Aorta (tissue), 5 donors: ENCODE measurements around the gene MARS1. TPM values are rescaled to one million over a fixed set of nuclear protein-coding genes. Genes with fewer than 3 reads are reported as not detected.
A peak's percentile ranks its signal among the peaks of the same experiment; 100 is the strongest.

Experiments
- ATAC-seq: fragments of 200-7000 bp; cut with Tn5 transposase; one replicate; pipeline ENCODE4 v1.9.1; 2022; ENCODE audit warnings: moderate library complexity; ENCODE audit not compliant: low FRiP score
- DNase-seq, 2 donors: peaks; one replicate each; pipeline ENCODE4 v3.0.0-alpha.2; 2020
- H3K27ac ChIP-seq, 2 donors: one replicate each; pipeline ENCODE4 v1.5.1; 2013; ENCODE audit warnings: low read length in 2 of 2, mild to moderate bottlenecking in 2 of 2, moderate library complexity in 2 of 2, control low read depth in 1 of 2, inconsistent platforms in 1 of 2, low read depth in 1 of 2
- H3K27me3 ChIP-seq, 2 donors: one replicate each; pipeline ENCODE4 v1.6.1; 2013; ENCODE audit warnings: control low read depth in 1 of 2, low read length in 1 of 2, mild to moderate bottlenecking in 1 of 2, moderate library complexity in 1 of 2; ENCODE audit not compliant: insufficient read depth in 2 of 2, control insufficient read depth in 1 of 2
- H3K36me3 ChIP-seq, 2 donors: one replicate each; pipeline ENCODE4 v1.6.1; 2013; ENCODE audit warnings: control low read depth in 1 of 2, low read length in 1 of 2, mild to moderate bottlenecking in 1 of 2; ENCODE audit not compliant: insufficient read depth in 2 of 2, control insufficient read depth in 1 of 2
- H3K4me1 ChIP-seq, 2 donors: one replicate each; pipeline ENCODE4 v1.6.1; 2013; ENCODE audit warnings: low read length in 2 of 2, control low read depth in 1 of 2, mild to moderate bottlenecking in 1 of 2, moderate library complexity in 1 of 2; ENCODE audit not compliant: insufficient read depth in 2 of 2, control insufficient read depth in 1 of 2
- H3K4me3 ChIP-seq, 2 donors: one replicate each; pipeline ENCODE4 v1.5.1; 2013; ENCODE audit warnings: low read length in 2 of 2, control low read depth in 1 of 2, mild to moderate bottlenecking in 1 of 2
- H3K9me3 ChIP-seq: one replicate; pipeline ENCODE4 v1.6.1; 2013; ENCODE audit warnings: mild to moderate bottlenecking, low read length; ENCODE audit not compliant: control insufficient read depth
- WGBS, 2 donors: extraction: QIAGEN DNeasy Blood & Tissue Kit; methylation state at CpG; one replicate each; pipeline ENCODE4 v1.1.7; 2013; 5-methylcytosine and 5-hydroxymethylcytosine counted together
- intact Hi-C, 2 donors: fragments of 100-400 bp; cut with DNase I; formaldehyde crosslinking; loops; one replicate each; pipeline versions ENCODE4 v1.14.2 to v1.15.0; 2022
- polyA plus RNA-seq, 2 donors: library from polyadenylated mRNA; stranded (reverse); fragments of 200-250 nt; gene quantifications; one replicate each; pipeline ENCODE4 v1.2.3, GENCODE V29; 2013
- total RNA-seq, 2 donors: library from RNA; stranded (reverse); fragmentation: NEBNext Ultra II Directional; extraction: Animal tissue kit (Norgen Biotek cat#: 25700); gene quantifications; one replicate each; pipeline ENCODE4 v1.2.1, GENCODE V29; 2021
- donor health status: healthy with polysubstance abuse.
- donor health status: Bipolar disorder and iron deficiency.
- donor health status: DM: no; HTN: no; CAD: no.
- donor health status: DM: no; HTN: no; CAD: no.
- donor health status: DM: yes; HTN: yes; CAD: no.

MARS1 gene
- total and polyA plus RNA-seq, 4 donors, result 34.9 to 136 (median 107) TPM

DNA sequence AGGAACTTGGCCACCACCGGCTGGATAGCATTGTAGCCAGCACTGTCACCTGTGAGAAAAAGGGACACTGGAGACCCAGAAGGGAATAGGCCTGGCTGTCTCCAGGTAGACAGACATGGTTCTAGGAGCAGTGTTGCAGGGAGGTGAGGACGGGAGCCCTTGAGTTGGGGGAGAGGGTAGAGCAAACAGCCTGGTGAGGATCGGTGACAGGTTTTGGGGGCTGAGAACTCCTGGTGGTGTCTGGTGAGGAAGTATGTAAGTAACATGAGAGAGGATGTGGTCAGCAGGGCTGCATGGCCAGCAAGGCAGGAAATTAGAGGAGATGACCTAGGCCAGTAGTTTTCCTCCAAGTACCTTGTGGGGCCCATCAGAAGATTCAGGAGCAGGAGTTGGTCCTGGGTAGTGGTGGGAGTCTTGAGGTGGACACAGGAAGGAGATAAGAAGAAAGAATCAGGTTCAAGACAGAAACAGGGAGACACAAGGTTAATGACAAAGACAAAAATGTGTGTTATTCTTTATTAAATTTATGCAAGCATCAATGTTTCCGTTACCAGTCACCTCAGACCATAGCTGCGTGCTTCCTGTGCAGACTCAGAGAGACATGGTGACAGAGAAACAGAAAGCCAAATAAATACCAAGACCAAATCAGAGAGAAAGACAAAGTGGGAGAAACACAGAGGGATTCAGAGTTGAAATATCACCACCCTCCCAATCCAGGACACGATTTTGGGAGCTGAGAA is 8.3 kb upstream of the MARS1 start, which contains the start of gene ARHGAP9:
TSS of gene ARHGAP9 (minus strand) at position 491 of the 740 bp plus-strand sequence. CDS start at position 31, 460 bp downstream.
- no peak for ATAC-seq
- H3K9me3 ChIP-seq, result no peaks in the 10 kb centered on the region
- intact Hi-C loops, result no loop called here
- DNase-seq, result peak in 1 of 2 donors; percentile 37
- H3K36me3 ChIP-seq, result no peaks in the 10 kb centered on the region
- no peaks in the 10 kb centered on the region for H3K27me3 ChIP-seq
- no peak within 1 kb of the TSS for H3K4me3 ChIP-seq
- no peak within 1 kb of the TSS for H3K27ac ChIP-seq
- no peaks in the 10 kb centered on the region for H3K4me1 ChIP-seq
- 67 to 74% methylated on average over 6 of the region's 6 CpGs for WGBS, 2 donors

GRCh38 chr12:57481671-57482070 is 6.2 kb upstream of the MARS1 start:
- no peaks in the 10 kb centered on the region for H3K9me3 ChIP-seq

DNA sequence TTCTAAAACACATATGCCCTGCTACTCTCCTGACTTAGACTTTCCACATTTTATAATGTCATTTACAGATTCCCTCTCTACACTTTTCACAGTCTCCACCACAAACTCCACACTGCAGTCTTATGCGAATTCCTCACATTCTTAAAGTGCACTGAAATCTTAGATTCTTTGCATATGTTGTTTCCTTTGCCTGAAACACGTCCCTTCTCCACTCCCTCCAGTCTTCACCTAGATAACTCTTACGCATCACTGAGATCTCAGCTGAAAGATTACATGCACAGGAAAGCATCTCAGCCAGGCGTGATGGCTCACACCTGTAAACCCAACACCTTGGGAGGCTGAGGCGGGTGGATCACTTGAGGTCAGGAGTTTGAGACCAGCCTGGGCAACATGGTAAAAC is 4.4 kb upstream of the MARS1 start:
- Histone ChIP-seq H3K27me3 (no peaks in the 10 kb centered on the region), H3K9me3 (no peaks in the 10 kb centered on the region), H3K4me3 (no peak overlapping the region), H3K36me3 (no peaks in the 10 kb centered on the region), H3K4me1 (no peaks in the 10 kb centered on the region), H3K27ac (no peak overlapping the region)
- ATAC-seq (no peak), DNase-seq (no peak)
- WGBS, 2 donors, result 23 to 34% methylated on average over 5 of the region's 5 CpGs
- intact Hi-C loops, result no loop called here

More at GRCh38 chr12:57481671-57482070, 6.2 kb upstream of the MARS1 start:
- ATAC-seq (no peak), DNase-seq (no peak)
- Histone ChIP-seq H3K27ac (no peak overlapping the region), H3K4me1 (no peaks in the 10 kb centered on the region), H3K4me3 (no peak overlapping the region), H3K36me3 (no peaks in the 10 kb centered on the region), H3K27me3 (no peaks in the 10 kb centered on the region)
- 77 to 81% methylated on average over 1 of the region's 1 CpG for WGBS, 2 donors
- intact Hi-C loops, result no loop called here

- H3K9me3 ChIP-seq, result no peaks in the 10 kb centered on the region
- no peak overlapping the region for H3K27ac ChIP-seq
- no peaks in the 10 kb centered on the region for H3K27me3 ChIP-seq
- intact Hi-C loops, result no loop called here
- no peaks in the 10 kb centered on the region for H3K4me1 ChIP-seq
- H3K4me3 ChIP-seq, result no peak overlapping the region
- DNase-seq (no peak), ATAC-seq (no peak)
- H3K36me3 ChIP-seq, result peaks cover 0 to 2% of the 10 kb centered on the region in 2 donors
These were observed 2.2 kb upstream of the MARS1 start for GRCh38 chr12:57485695-57486094.

DNA sequence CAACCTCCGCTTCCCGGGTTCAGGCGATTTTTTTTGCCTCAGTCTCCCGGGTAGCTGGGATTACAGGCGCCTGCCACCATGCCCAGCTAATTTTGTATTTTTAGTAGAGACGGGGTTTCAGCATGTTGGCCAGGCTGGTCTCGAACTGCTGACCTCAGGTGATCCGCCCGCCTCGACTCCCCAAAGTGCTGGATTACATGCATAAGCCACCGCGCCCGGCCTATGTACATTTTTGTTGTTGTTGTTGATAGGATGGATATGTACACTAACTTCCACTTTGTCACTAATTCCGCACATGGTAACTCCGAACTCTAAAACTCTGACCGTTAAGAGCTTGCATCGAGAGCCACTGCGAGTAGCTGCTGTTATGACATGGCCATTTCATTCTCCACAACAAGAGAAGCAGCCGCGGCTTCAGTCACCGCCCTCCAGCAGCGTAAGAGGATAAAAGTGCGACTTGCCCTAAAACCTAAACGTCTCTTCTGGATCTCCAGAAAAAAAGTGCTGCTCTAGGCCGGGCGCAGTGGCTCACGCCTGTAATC is 742 bp upstream of the MARS1 start:
- H3K27me3 ChIP-seq, result no peaks in the 10 kb centered on the region
- no peak overlapping the region for H3K27ac ChIP-seq
- peak in 1 of 2 donors; percentile 74 for DNase-seq
- no peaks in the 10 kb centered on the region for H3K4me1 ChIP-seq
- WGBS, 2 donors, result 87 to 88% methylated on average over 27 of the region's 27 CpGs
- no peak for ATAC-seq
- H3K36me3 ChIP-seq, result peaks cover 2 to 8% of the 10 kb centered on the region in 2 donors
- no peak overlapping the region for H3K4me3 ChIP-seq
- H3K9me3 ChIP-seq, result no peaks in the 10 kb centered on the region
- intact Hi-C loops, result no loop called here

DNA sequence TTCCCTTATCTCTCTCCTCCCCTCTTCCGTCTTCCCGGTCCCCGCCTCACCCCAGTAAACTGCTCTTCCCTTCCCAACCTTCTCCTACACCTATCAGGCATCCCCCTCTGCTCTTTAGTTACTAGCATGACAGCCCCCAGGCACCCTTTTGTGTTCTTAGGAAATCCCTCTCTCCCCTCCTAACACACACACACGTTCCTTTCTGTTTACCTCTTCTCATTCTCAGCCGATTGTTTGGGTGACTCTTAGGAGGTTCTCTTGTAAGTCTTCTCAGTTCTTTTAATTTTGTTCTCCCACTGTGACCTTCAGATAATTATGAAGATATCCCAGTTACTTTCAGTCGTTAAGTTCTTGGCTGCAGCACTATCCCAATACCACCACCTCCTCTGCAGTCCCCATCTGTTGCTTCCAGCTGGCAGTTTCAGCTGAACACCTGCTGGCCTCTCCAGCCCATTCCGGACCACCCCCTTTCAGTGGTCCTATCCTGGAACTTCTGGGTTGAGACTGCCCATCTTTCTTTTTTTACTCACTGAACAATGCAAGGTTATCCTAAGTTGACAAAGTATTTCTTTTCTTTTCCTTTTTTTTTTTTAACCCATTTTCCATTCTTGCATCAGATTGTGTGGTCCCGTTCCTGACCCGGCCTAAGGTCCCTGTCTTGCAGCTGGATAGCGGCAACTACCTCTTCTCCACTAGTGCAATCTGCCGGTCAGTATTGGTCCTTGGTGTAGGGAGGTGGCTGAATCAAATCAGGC is 711 bp downstream of the MARS1 start:
- no peaks in the 10 kb centered on the region for H3K4me1 ChIP-seq
- intact Hi-C loops, result no loop called here
- no peaks in the 10 kb centered on the region for H3K27me3 ChIP-seq
- DNase-seq, result peak in 1 of 2 donors; percentile 8
- no peak for ATAC-seq
- peaks cover 4 to 8% of the 10 kb centered on the region in 2 donors for H3K36me3 ChIP-seq
- H3K9me3 ChIP-seq, result no peaks in the 10 kb centered on the region
- peak overlapping the region in 1 of 2 donors; percentile 66 for H3K27ac ChIP-seq
- WGBS, 2 donors, result 32% methylated on average over 11 of the region's 11 CpGs
- H3K4me3 ChIP-seq, result peak overlapping the region; percentile 77 to 84

DNA sequence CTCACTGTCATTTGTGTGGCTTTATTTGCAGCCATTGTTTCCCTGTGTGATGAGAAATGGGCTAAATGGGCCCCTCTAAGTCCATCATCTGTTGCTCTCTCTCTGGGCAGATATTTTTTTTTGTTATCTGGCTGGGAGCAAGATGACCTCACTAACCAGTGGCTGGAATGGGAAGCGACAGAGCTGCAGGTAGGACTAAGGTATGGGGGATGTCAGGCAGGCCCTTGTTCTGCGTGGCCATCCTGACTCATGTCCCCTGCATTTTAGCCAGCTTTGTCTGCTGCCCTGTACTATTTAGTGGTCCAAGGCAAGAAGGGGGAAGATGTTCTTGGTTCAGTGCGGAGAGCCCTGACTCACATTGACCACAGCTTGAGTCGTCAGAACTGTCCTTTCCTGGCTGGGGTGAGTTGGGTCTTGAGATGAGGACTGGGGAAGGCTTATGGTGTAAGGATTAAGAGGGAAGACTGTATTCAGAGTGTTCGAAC is 1.3 kb downstream of the MARS1 start:
- H3K9me3 ChIP-seq, result no peaks in the 10 kb centered on the region
- DNase-seq (peak in 1 of 2 donors; percentile 33), ATAC-seq (no peak)
- peak overlapping the region in 1 of 2 donors; percentile 18 for H3K27ac ChIP-seq
- intact Hi-C loops, result no loop called here
- H3K36me3 ChIP-seq, result peaks cover 4 to 8% of the 10 kb centered on the region in 2 donors
- 88 to 93% methylated on average over 5 of the region's 5 CpGs for WGBS, 2 donors
- H3K4me1 ChIP-seq, result no peaks in the 10 kb centered on the region
- no peak overlapping the region for H3K4me3 ChIP-seq
- H3K27me3 ChIP-seq, result no peaks in the 10 kb centered on the region

- ATAC-seq (no peak), DNase-seq (peak in 1 of 2 donors; percentile 69)
- no peaks in the 10 kb centered on the region for H3K9me3 ChIP-seq
- H3K27me3 ChIP-seq, result no peaks in the 10 kb centered on the region
- no peak overlapping the region for H3K4me3 ChIP-seq
- WGBS, 2 donors, result 96 to 98% methylated on average over 4 of the region's 4 CpGs
- H3K36me3 ChIP-seq, result peaks cover 4 to 8% of the 10 kb centered on the region in 2 donors
- intact Hi-C loops, result no loop called here
- no peaks in the 10 kb centered on the region for H3K4me1 ChIP-seq
- no peak overlapping the region for H3K27ac ChIP-seq
These were observed 2.3 kb downstream of the MARS1 start for GRCh38 chr12:57490126-57490525.
